ENCODE measurements around the gene USP40. TPM values are rescaled to one million over a fixed set of nuclear protein-coding genes. Genes with fewer than 3 reads are reported as not detected.
A peak's percentile ranks its signal among the peaks of the same experiment; 100 is the strongest.

USP40 gene
- total and polyA plus RNA-seq, 3 donors from 2014 or later, result 42.0 to 87.3 (median 70.2) TPM

GRCh38 chr2:233544200-233544610, 22.4 kb downstream of the USP40 start:
- Histone ChIP-seq H3K4me1 (no peaks in the 10 kb centered on the region), H3K27ac (no peak overlapping the region), H3K36me3 (ENCODE audit: low read depth, missing control alignments) (no peaks in the 10 kb centered on the region), H3K27me3 (no peaks in the 10 kb centered on the region), H3K9me3 (no peaks in the 10 kb centered on the region), H3K4me3 (no peak overlapping the region)
- TF ChIP-seq POLR2A (IDR thresholded peaks at IDR 0.05) (no peak), CTCF (IDR thresholded peaks at IDR 0.05) (no peak)
- WGBS, 2 donors, result 83 to 88% methylated on average over 5 of the region's 5 CpGs
- intact Hi-C loops (cut with DNase I; ENCODE audit: low total_unique reads), result no loop called here
- DNase-seq, result no peak

GRCh38 chr2:233542507-233542906, 24.1 kb downstream of the USP40 start:
- H3K9me3 ChIP-seq, result no peaks in the 10 kb centered on the region
- 70 to 78% methylated on average over 5 of the region's 5 CpGs for WGBS, 2 donors
- H3K4me1 ChIP-seq, result no peaks in the 10 kb centered on the region
- TF ChIP-seq POLR2A (IDR thresholded peaks at IDR 0.05) (no peak), CTCF (IDR thresholded peaks at IDR 0.05) (no peak)
- H3K4me3 ChIP-seq, result no peak overlapping the region
- H3K36me3 ChIP-seq (ENCODE audit: low read depth, missing control alignments), result no peaks in the 10 kb centered on the region
- no peaks in the 10 kb centered on the region for H3K27me3 ChIP-seq
- intact Hi-C loops (cut with DNase I; ENCODE audit: low total_unique reads), result no loop called here
- no peak overlapping the region for H3K27ac ChIP-seq
- DNase-seq, result no peak

GRCh38 chr2:233538741-233539140, 27.8 kb downstream of the USP40 start:
- H3K27ac ChIP-seq, result no peak overlapping the region
- DNase-seq, result no peak
- H3K9me3 ChIP-seq, result no peaks in the 10 kb centered on the region
- intact Hi-C loops (cut with DNase I; ENCODE audit: low total_unique reads), result no loop called here
- WGBS, 2 donors, result 92 to 97% methylated on average over 5 of the region's 5 CpGs
- H3K27me3 ChIP-seq, result no peaks in the 10 kb centered on the region
- H3K4me1 ChIP-seq, result no peaks in the 10 kb centered on the region
- TF ChIP-seq POLR2A (IDR thresholded peaks at IDR 0.05) (no peak), CTCF (IDR thresholded peaks at IDR 0.05) (no peak)
- no peak overlapping the region for H3K4me3 ChIP-seq
- no peaks in the 10 kb centered on the region for H3K36me3 ChIP-seq (ENCODE audit: low read depth, missing control alignments)

GRCh38 chr2:233535271-233535670, 31.3 kb downstream of the USP40 start:
- DNase-seq, result no peak
- Histone ChIP-seq H3K4me3 (no peak overlapping the region), H3K9me3 (no peaks in the 10 kb centered on the region), H3K36me3 (ENCODE audit: low read depth, missing control alignments) (no peaks in the 10 kb centered on the region), H3K27ac (peak overlapping the region in 1 of 2 donors; percentile 3), H3K27me3 (no peaks in the 10 kb centered on the region), H3K4me1 (peaks cover 3% of the 10 kb centered on the region)
- intact Hi-C loops (cut with DNase I; ENCODE audit: low total_unique reads), result no loop called here
- no peak for TF ChIP-seq CTCF (IDR thresholded peaks at IDR 0.05)
- no peak for TF ChIP-seq POLR2A (IDR thresholded peaks at IDR 0.05)

- Histone ChIP-seq H3K27ac (peak overlapping the region in 1 of 2 donors; percentile 21), H3K36me3 (ENCODE audit: low read depth, missing control alignments) (no peaks in the 10 kb centered on the region), H3K27me3 (no peaks in the 10 kb centered on the region), H3K4me3 (no peak overlapping the region), H3K4me1 (peaks cover 3% of the 10 kb centered on the region), H3K9me3 (no peaks in the 10 kb centered on the region)
- WGBS, 2 donors, result 100% methylated on average over 1 of the region's 1 CpG
- intact Hi-C loops (cut with DNase I; ENCODE audit: low total_unique reads), result no loop called here
- no peak for DNase-seq
- no peak for TF ChIP-seq POLR2A (IDR thresholded peaks at IDR 0.05)
- no peak for TF ChIP-seq CTCF (IDR thresholded peaks at IDR 0.05)
These were observed 33.6 kb downstream of the USP40 start for GRCh38 chr2:233532971-233533370.

Data from testis (tissue), 3 donors.